Lower leg skin (tissue), 4 donors: ENCODE results near the gene KRTAP5-8. TPM values are rescaled to one million over a fixed set of nuclear protein-coding genes. Genes with fewer than 3 reads are reported as not detected.
"Not testable (repeated sequence)": the region's sequence is repeated elsewhere in the genome, so short reads cannot be mapped to it uniquely, and the experiment has no call there.

Source experiments
- DNase-seq, 2 donors: peaks; one replicate each; pipeline ENCODE4 v3.0.0-alpha.2; 2019; ENCODE audit warnings: low spot score in 2 of 2
- H3K4me3 ChIP-seq: fragments of 200-600 bp; sonication (generic); 2 replicates; pipeline ENCODE4 v1.5.1; 2017; ENCODE audit warnings: mild to moderate bottlenecking, low read depth; ENCODE audit not compliant: poor library complexity, severe bottlenecking
- CTCF ChIP-seq, 3 donors: fragments of 450-650 bp; IDR thresholded peaks; one replicate each; pipeline ENCODE4 v1.5.1; 2016; ENCODE audit warnings: antibody characterized with exemption in 3 of 3, mild to moderate bottlenecking in 3 of 3, moderate library complexity in 2 of 3
- POLR2A ChIP-seq, 2 donors: fragments of 450-650 bp; IDR thresholded peaks; one replicate each; pipeline ENCODE4 v1.6.1; 2016 to 2017; ENCODE audit warnings: antibody characterized with exemption in 2 of 2, mild to moderate bottlenecking in 1 of 2, moderate library complexity in 1 of 2
- WGBS, 2 donors: methylation state at CpG; one replicate each; pipeline ENCODE4 v1.1.5; 2018; 5-methylcytosine and 5-hydroxymethylcytosine counted together
- intact Hi-C: fragments of 100-400 bp; cut with DNase I; formaldehyde crosslinking; loops from one replicate; pipeline ENCODE4 v1.15.0; 2023; ENCODE audit warnings: low total_unique reads
- total RNA-seq, 4 donors: library from RNA; depleted of rRNA; stranded (reverse); fragments of >200 nt; gene quantifications; one replicate each; pipeline ENCODE4 v1.1.0, GENCODE V29; 2016

Gene KRTAP5-8
- total RNA-seq, 4 donors from 2014 or later: 1.1 to 12.4 TPM; not detected in 2

DNA sequence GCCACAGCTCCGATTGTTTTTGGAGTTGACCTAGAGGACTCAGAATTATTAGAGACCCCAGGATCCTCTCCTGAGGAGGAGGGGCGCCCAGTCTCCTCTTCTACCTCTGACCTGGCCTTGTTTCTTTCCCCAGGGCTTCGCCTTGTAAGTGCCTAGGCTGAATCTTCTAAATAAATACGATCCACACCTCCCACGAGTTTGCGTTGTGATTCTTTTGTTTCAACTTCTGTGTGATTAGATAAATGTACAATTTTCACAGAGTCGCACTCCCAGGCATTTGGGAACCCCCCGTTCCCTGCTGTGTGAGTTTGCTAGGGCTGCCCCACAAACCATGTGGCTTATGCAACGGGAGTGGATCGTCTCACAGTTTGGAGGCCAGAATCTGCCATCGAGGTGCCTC, 1.2 kb downstream of the KRTAP5-8 start:
- intact Hi-C loops: no loop called here
- H3K4me3 ChIP-seq: no peak overlapping the region
- TF ChIP-seq CTCF (IDR thresholded peaks at IDR 0.05) (no peak), POLR2A (IDR thresholded peaks at IDR 0.05) (no peak)
- DNase-seq: no peak
- WGBS, 2 donors: 88 to 92% methylated on average over 11 of the region's 11 CpGs

- WGBS, 2 donors: 92 to 97% methylated on average over 11 of the region's 11 CpGs
- intact Hi-C loops, DNase-seq, H3K4me3 ChIP-seq: not testable (repeated sequence)
These were observed 2.1 kb downstream of the KRTAP5-8 start for GRCh38 chr11:71539971-71540370.

GRCh38 chr11:71540521-71541304, 2.9 kb downstream of the KRTAP5-8 start:
- DNase-seq, H3K4me3 ChIP-seq, intact Hi-C loops: not testable (repeated sequence)
- 88 to 90% methylated on average over 9 of the region's 9 CpGs for WGBS, 2 donors

- H3K4me3 ChIP-seq: no peak overlapping the region
- intact Hi-C loops: no loop called here
- WGBS, 2 donors: 74 to 83% methylated on average over 7 of the region's 7 CpGs
- no peak for DNase-seq
- no peak for TF ChIP-seq POLR2A (IDR thresholded peaks at IDR 0.05)
- no peak for TF ChIP-seq CTCF (IDR thresholded peaks at IDR 0.05)
These were observed 4.6 kb downstream of the KRTAP5-8 start for GRCh38 chr11:71542382-71542781.

DNA sequence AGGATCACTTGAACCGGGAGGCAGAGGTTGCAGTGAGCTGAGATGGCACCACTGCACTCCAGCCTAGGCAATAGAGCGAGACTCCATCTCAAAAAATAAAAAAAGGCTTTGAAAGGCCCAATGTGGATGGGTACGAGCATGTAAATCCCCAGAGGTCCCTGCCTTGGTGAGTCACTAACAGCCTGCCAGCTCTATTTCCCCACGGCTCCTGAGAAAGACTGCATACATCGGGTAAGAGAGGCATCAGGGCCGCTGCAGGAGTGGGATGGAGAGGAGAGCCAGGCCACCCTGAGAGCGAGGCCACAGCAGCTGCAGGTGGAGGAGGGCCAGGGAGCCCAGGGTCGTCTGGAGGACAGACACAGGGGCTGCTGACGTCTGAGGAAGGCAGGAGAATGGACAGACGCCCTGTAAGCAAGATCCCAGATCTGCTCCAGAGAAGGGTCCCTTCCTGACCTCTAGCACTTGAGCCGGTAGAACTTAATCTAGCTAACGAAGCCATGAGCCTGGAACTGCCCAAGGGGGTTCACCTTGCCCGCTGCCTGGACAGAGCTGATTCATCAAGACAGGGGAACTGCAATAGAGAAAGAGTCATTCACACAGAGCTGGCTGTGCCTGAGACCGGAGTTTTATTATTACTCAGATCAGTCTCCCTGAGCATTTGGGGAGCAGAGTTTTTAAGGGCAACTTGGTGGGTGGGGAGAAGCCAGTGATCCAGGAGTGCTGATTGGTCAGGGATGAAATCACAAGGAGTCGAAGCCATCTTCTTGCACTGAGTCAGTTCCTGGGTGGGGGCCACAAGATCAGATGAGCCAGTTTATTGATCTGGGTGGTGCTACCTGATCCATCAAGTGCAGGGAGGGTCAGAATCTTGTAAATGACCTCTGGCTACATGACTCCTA, 5.3 kb downstream of the KRTAP5-8 start:
- TF ChIP-seq CTCF (IDR thresholded peaks at IDR 0.05): no peak
- no peak for TF ChIP-seq POLR2A (IDR thresholded peaks at IDR 0.05)
- intact Hi-C loops: no loop called here
- WGBS, 2 donors: 73 to 84% methylated on average over 15 of the region's 15 CpGs
- no peak for DNase-seq
- no peak overlapping the region for H3K4me3 ChIP-seq

GRCh38 chr11:71543866-71544265, 6.0 kb downstream of the KRTAP5-8 start:
- H3K4me3 ChIP-seq: no peak overlapping the region
- WGBS, 2 donors: 44 to 53% methylated on average over 8 of the region's 8 CpGs
- DNase-seq: no peak
- TF ChIP-seq CTCF (IDR thresholded peaks at IDR 0.05) (no peak), POLR2A (IDR thresholded peaks at IDR 0.05) (no peak)
- intact Hi-C loops: no loop called here
